ENCODE results near the gene IGSF22. TPM values are rescaled to one million over a fixed set of nuclear protein-coding genes. Genes with fewer than 3 reads are reported as not detected.

Gene IGSF22
- total RNA-seq, 4 donors from 2014 or later: not detected

- no peak for TF ChIP-seq CTCF (IDR thresholded peaks at IDR 0.05; ENCODE audit: low read depth)
Measured at GRCh38 chr11:18733202-18733601, 7.2 kb upstream of the IGSF22 start.

GRCh38 chr11:18731949-18732821 is 6.2 kb upstream of the IGSF22 start:
- no peak for TF ChIP-seq CTCF (IDR thresholded peaks at IDR 0.05; ENCODE audit: low read depth)

- TF ChIP-seq CTCF (IDR thresholded peaks at IDR 0.05; ENCODE audit: low read depth): no peak
Measured at GRCh38 chr11:18731441-18731840, 5.5 kb upstream of the IGSF22 start.

GRCh38 chr11:18730020-18730419 is 4.0 kb upstream of the IGSF22 start:
- TF ChIP-seq CTCF (IDR thresholded peaks at IDR 0.05; ENCODE audit: low read depth): no peak

- no peak for TF ChIP-seq CTCF (IDR thresholded peaks at IDR 0.05; ENCODE audit: low read depth)
Measured at GRCh38 chr11:18729426-18729825, 3.4 kb upstream of the IGSF22 start.

GRCh38 chr11:18728658-18729057 is 2.7 kb upstream of the IGSF22 start:
- no peak for TF ChIP-seq CTCF (IDR thresholded peaks at IDR 0.05; ENCODE audit: low read depth)

- TF ChIP-seq CTCF (IDR thresholded peaks at IDR 0.05; ENCODE audit: low read depth): no peak
Measured at GRCh38 chr11:18727479-18728236, 1.7 kb upstream of the IGSF22 start.

Measured in subcutaneous adipose tissue (tissue), 4 donors.